HepG2 (cell line): Measurements from ENCODE around the gene MRPL14. TPM values are rescaled to one million over a fixed set of nuclear protein-coding genes. Genes with fewer than 3 reads are reported as not detected.
A peak's percentile ranks its signal among the peaks of the same experiment; 100 is the strongest.

Experiments used
- CBX2 ChIP-seq, 2 experiments: fragments of 200-600 bp in 1 of 2; sonication (generic); formaldehyde crosslinking in 1 of 2; IDR thresholded peaks; 2 replicates each; pipeline versions ENCODE4 v1.7.0 to v1.8.1; 2018 to 2022; ENCODE audit warnings: low read depth in 2 of 2, low read length in 1 of 2, mild to moderate bottlenecking in 1 of 2, missing genetic modification reagents in 1 of 2
- CHCHD3 ChIP-seq: sonication (generic); formaldehyde crosslinking; IDR thresholded peaks from 2 replicates; pipeline ENCODE4 v1.8.0; 2022; ENCODE audit warnings: mild to moderate bottlenecking, missing genetic modification reagents, moderate library complexity
- FIP1L1 ChIP-seq: fragments of 200-400 bp; formaldehyde crosslinking; IDR thresholded peaks from 2 replicates; pipeline ENCODE4 v1.6.1; 2018; ENCODE audit warnings: low read depth, mild to moderate bottlenecking, low read length, moderate library complexity, borderline replicate concordance; ENCODE audit not compliant: insufficient read depth
- FOXK1 ChIP-seq: sonication (generic); formaldehyde crosslinking; IDR thresholded peaks from 2 replicates; pipeline ENCODE4 v1.4.0; 2020; ENCODE audit warnings: low read depth, missing genetic modification reagents, borderline replicate concordance
- FOXM1 ChIP-seq: sonication (generic); formaldehyde crosslinking; IDR thresholded peaks from 2 replicates; pipeline ENCODE4 v1.5.0; 2020; ENCODE audit warnings: missing genetic modification reagents
- KDM6A ChIP-seq: IDR thresholded peaks from 2 replicates; pipeline ENCODE4 v1.6.1; 2016; ENCODE audit warnings: low read depth
- KMT2A ChIP-seq: sonication (generic); formaldehyde crosslinking; IDR thresholded peaks from 2 replicates; pipeline ENCODE4 v1.4.0; 2020; ENCODE audit warnings: missing genetic modification reagents
- NCOA1 ChIP-seq: sonication (generic); formaldehyde crosslinking; IDR thresholded peaks from 2 replicates; pipeline ENCODE4 v1.9.0; 2021; ENCODE audit warnings: missing genetic modification reagents
- SP5 ChIP-seq: IDR thresholded peaks from 2 replicates; pipeline ENCODE4 v1.6.1; 2016; ENCODE audit warnings: low read depth, borderline replicate concordance
- SRF ChIP-seq: IDR thresholded peaks from 2 replicates; pipeline ENCODE4 v1.6.1; 2011; ENCODE audit warnings: mild to moderate bottlenecking, low read depth, low read length, moderate library complexity
- TRIM24 ChIP-seq: sonication (generic); formaldehyde crosslinking; IDR thresholded peaks from 2 replicates; pipeline ENCODE4 v1.8.0; 2022; ENCODE audit warnings: mild to moderate bottlenecking, missing genetic modification reagents
- TSC22D2 ChIP-seq: sonication (generic); formaldehyde crosslinking; IDR thresholded peaks from 2 replicates; pipeline ENCODE4 v1.5.1; 2020; ENCODE audit warnings: missing genetic modification reagents, mild to moderate bottlenecking, borderline replicate concordance
- YEATS4 ChIP-seq: sonication (generic); formaldehyde crosslinking; IDR thresholded peaks from 2 replicates; pipeline ENCODE4 v1.4.0; 2020; ENCODE audit warnings: missing genetic modification reagents, borderline replicate concordance
- ZFP36L1 ChIP-seq: sonication (generic); formaldehyde crosslinking; IDR thresholded peaks from 2 replicates; pipeline ENCODE4 v1.8.0; 2022; ENCODE audit warnings: mild to moderate bottlenecking, missing genetic modification reagents, moderate library complexity
- ZMYM4 ChIP-seq: sonication (generic); formaldehyde crosslinking; IDR thresholded peaks from 2 replicates; pipeline ENCODE4 v1.8.1; 2023; ENCODE audit warnings: mild to moderate bottlenecking, missing genetic modification reagents
- ZNF180 ChIP-seq: sonication (generic); formaldehyde crosslinking; IDR thresholded peaks from 2 replicates; pipeline ENCODE4 v1.4.0; 2020; ENCODE audit warnings: low read depth, missing genetic modification reagents, borderline replicate concordance
- ZNF615 ChIP-seq: sonication (generic); formaldehyde crosslinking; IDR thresholded peaks from 2 replicates; pipeline ENCODE4 v1.5.0; 2020; ENCODE audit warnings: mild to moderate bottlenecking, missing genetic modification reagents, borderline replicate concordance
- ZSCAN12 ChIP-seq: sonication (generic); formaldehyde crosslinking; IDR thresholded peaks from 2 replicates; pipeline ENCODE4 v1.9.0; 2021; ENCODE audit warnings: mild to moderate bottlenecking, missing genetic modification reagents
- polyA plus RNA-seq, 8 experiments: library from polyadenylated mRNA; depleted of rRNA in 3 of 8; stranded (reverse) in 7 of 8; unstranded in 1 of 8; fragments of >200 nt; fragmentation: Illumina TruSeq in 4 of 8; extraction: Trizol in 4 of 8; gene quantifications; 2 replicates each; pipeline versions ENCODE4 v1.2.1 to v1.2.3, GENCODE V29; 2011 to 2016; ENCODE audit warnings: low read depth in 4 of 8, missing spikeins in 1 of 8, mixed read lengths in 1 of 8; ENCODE audit not compliant: insufficient read depth in 1 of 8
- total RNA-seq, 5 experiments: library from RNA; depleted of rRNA; stranded (reverse); fragments of >200 nt; fragmentation: Illumina TruSeq; extraction: Trizol; gene quantifications; 2 replicates each; pipeline ENCODE4 v1.2.3, GENCODE V29; 2016; ENCODE audit warnings: low read depth in 1 of 5
- TF ChIP-seq, protein P1 (sequence below): sonication (generic); formaldehyde crosslinking; IDR thresholded peaks from 2 replicates; pipeline ENCODE4 v1.5.0; 2020; ENCODE audit warnings: missing genetic modification reagents, mild to moderate bottlenecking, borderline replicate concordance
- TF ChIP-seq, protein P2 (sequence below): sonication (generic); formaldehyde crosslinking; conservative IDR thresholded peaks from 2 replicates; pipeline ENCODE4 v1.4.0; 2020; ENCODE audit warnings: missing genetic modification reagents

The MRPL14 gene
- total and polyA plus RNA-seq, 2 of the 13 experiments (the other 11 are each of a cell fraction or from before 2014, with no cell fraction given): 157 to 178 TPM

DNA sequence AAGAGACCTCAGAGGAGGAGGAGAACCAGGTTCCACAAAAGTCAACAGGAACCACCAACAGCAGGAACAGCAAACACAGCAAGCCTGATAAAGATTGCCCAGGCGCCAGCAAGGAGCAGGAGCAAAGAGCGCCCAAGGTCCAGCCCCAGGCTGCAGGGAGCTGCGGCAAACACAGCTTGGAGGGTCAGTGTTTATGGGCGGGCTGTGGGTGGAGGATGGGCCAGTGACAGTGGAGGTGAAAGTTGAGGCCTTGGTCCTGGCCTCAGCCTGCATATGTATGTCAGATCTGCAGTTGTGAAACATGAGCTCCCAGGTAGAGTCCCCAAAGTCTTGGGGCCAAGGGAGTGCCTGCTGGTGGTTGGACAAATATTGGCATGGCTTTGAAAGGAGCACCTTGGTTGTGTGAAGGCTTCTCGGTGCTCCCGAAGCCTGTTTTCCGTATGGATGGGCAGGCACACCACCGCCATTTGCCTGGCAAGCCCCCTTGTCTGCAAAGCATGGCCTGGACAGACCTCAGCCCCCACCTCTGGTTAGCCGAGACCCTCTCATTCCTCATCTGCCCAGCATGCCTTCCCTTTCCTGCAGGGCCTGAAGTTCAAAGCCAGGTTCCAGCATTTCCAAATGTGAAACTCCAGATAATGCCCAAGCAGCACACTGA lies 29.4 kb upstream of the MRPL14 start (continued):
- TF ChIP-seq SP5 (CRISPR knock-in tag) (peak; percentile 97), ZNF615 (no peak), YEATS4 (CRISPR knock-in tag) (peak; percentile 50; the same call in 1 of the 2 replicates), KMT2A (CRISPR knock-in tag) (peak; percentile 47; the same call in 1 of the 2 replicates), TRIM24 (no peak), ZMYM4 (CRISPR knock-in tag) (peak; percentile 94), SRF (no peak; the same call in 1 of the 2 replicates), CHCHD3 (CRISPR knock-in tag) (peak; percentile 53; the same call in 1 of the 2 replicates), KDM6A (CRISPR knock-in tag) (peak; percentile 93), FIP1L1 (no peak), NCOA1 (CRISPR knock-in tag) (peak; percentile 88), CBX2 (IDR thresholded peaks at IDR 0.05; ENCODE audit: low read depth, low read length) (no peak), CBX2 (CRISPR knock-in tag; IDR thresholded peaks at IDR 0.05; ENCODE audit: low read depth) (peak; percentile 79; the same call in 1 of the 2 replicates), ZSCAN12 (no peak), FOXM1 (CRISPR knock-in tag) (no peak), ZNF180 (CRISPR knock-in tag) (no peak), TSC22D2 (CRISPR knock-in tag) (0 out of 2 replicates have a peak, but pooled peaks have one; percentile 63), ZFP36L1 (0 out of 2 replicates have a peak, but pooled peaks have one; percentile 43), FOXK1 (CRISPR knock-in tag) (peak; percentile 93)
- TF ChIP-seq, protein P1, sequence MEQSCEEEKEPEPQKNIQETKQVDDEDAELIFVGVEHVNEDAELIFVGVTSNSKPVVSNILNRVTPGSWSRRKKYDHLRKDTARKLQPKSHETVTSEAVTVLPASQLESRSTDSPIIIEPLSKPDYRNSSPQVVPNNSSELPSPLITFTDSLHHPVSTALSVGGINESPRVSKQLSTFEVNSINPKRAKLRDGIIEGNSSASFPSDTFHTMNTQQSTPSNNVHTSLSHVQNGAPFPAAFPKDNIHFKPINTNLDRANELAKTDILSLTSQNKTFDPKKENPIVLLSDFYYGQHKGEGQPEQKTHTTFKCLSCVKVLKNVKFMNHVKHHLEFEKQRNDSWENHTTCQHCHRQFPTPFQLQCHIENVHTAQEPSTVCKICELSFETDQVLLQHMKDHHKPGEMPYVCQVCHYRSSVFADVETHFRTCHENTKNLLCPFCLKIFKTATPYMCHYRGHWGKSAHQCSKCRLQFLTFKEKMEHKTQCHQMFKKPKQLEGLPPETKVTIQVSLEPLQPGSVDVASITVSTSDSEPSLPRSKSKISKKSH (CRISPR knock-in tag): no peak; the same call in none of the 2 replicates
- TF ChIP-seq, protein P2, sequence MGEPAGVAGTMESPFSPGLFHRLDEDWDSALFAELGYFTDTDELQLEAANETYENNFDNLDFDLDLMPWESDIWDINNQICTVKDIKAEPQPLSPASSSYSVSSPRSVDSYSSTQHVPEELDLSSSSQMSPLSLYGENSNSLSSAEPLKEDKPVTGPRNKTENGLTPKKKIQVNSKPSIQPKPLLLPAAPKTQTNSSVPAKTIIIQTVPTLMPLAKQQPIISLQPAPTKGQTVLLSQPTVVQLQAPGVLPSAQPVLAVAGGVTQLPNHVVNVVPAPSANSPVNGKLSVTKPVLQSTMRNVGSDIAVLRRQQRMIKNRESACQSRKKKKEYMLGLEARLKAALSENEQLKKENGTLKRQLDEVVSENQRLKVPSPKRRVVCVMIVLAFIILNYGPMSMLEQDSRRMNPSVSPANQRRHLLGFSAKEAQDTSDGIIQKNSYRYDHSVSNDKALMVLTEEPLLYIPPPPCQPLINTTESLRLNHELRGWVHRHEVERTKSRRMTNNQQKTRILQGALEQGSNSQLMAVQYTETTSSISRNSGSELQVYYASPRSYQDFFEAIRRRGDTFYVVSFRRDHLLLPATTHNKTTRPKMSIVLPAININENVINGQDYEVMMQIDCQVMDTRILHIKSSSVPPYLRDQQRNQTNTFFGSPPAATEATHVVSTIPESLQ (CRISPR knock-in tag): no peak
